ENCODE data around the gene EDEM1. TPM values are rescaled to one million over a fixed set of nuclear protein-coding genes. Genes with fewer than 3 reads are reported as not detected.
"Not testable (repeated sequence)": the region's sequence is repeated elsewhere in the genome, so short reads cannot be mapped to it uniquely, and the experiment has no call there.

The EDEM1 gene
- total RNA-seq, 1 donor from 2014 or later = 16.3 TPM

GRCh38 chr3:5238545-5238944 lies 51.0 kb downstream of the EDEM1 start:
- H3K27me3 Mint-ChIP-seq (ENCODE audit: unreplicated experiment) = no peaks in the 10 kb centered on the region
- H3K9me3 Mint-ChIP-seq (ENCODE audit: unreplicated experiment) = peaks cover 8% of the 10 kb centered on the region
- TF ChIP-seq CTCF (IDR thresholded peaks at IDR 0.05; ENCODE audit: partially characterized antibody, unreplicated experiment) = no peak
- no peak overlapping the region for H3K27ac Mint-ChIP-seq (ENCODE audit: unreplicated experiment)
- no peak for DNase-seq
- H3K4me3 Mint-ChIP-seq (ENCODE audit: unreplicated experiment) = no peak overlapping the region
- no peaks in the 10 kb centered on the region for H3K36me3 Mint-ChIP-seq (ENCODE audit: unreplicated experiment)
- no peaks in the 10 kb centered on the region for H3K4me1 Mint-ChIP-seq (ENCODE audit: low read depth, unreplicated experiment)

GRCh38 chr3:5239602-5240001 lies 52.1 kb downstream of the EDEM1 start:
- Mint-ChIP-seq H3K36me3 (ENCODE audit: unreplicated experiment) (no peaks in the 10 kb centered on the region), H3K4me3 (ENCODE audit: unreplicated experiment) (no peak overlapping the region), H3K27me3 (ENCODE audit: unreplicated experiment) (peaks cover 2% of the 10 kb centered on the region), H3K27ac (ENCODE audit: unreplicated experiment) (no peak overlapping the region), H3K9me3 (ENCODE audit: unreplicated experiment) (peaks cover 13% of the 10 kb centered on the region), H3K4me1 (ENCODE audit: low read depth, unreplicated experiment) (no peaks in the 10 kb centered on the region)
- TF ChIP-seq CTCF (IDR thresholded peaks at IDR 0.05; ENCODE audit: partially characterized antibody, unreplicated experiment) = no peak
- DNase-seq = no peak

- Mint-ChIP-seq H3K4me1 (ENCODE audit: low read depth, unreplicated experiment) (no peaks in the 10 kb centered on the region), H3K4me3 (ENCODE audit: unreplicated experiment) (no peak overlapping the region), H3K27ac (ENCODE audit: unreplicated experiment) (no peak overlapping the region), H3K9me3 (ENCODE audit: unreplicated experiment) (peaks cover 12% of the 10 kb centered on the region), H3K36me3 (ENCODE audit: unreplicated experiment) (peaks cover 4% of the 10 kb centered on the region), H3K27me3 (ENCODE audit: unreplicated experiment) (peaks cover 2% of the 10 kb centered on the region)
- DNase-seq = no peak
- no peak for TF ChIP-seq CTCF (IDR thresholded peaks at IDR 0.05; ENCODE audit: partially characterized antibody, unreplicated experiment)
These were observed 53.2 kb downstream of the EDEM1 start for GRCh38 chr3:5240740-5241139.

- not testable (repeated sequence) for H3K36me3 Mint-ChIP-seq (ENCODE audit: unreplicated experiment); H3K4me1 Mint-ChIP-seq (ENCODE audit: low read depth, unreplicated experiment); H3K4me3 Mint-ChIP-seq (ENCODE audit: unreplicated experiment); DNase-seq; H3K27me3 Mint-ChIP-seq (ENCODE audit: unreplicated experiment)
- peaks cover 12% of the 10 kb centered on the region for H3K9me3 Mint-ChIP-seq (ENCODE audit: unreplicated experiment)
- H3K27ac Mint-ChIP-seq (ENCODE audit: unreplicated experiment) = peak overlapping the region; percentile 64
These were observed 55.3 kb downstream of the EDEM1 start for GRCh38 chr3:5242785-5243184.

- Mint-ChIP-seq H3K4me3 (ENCODE audit: unreplicated experiment) (no peak overlapping the region), H3K36me3 (ENCODE audit: unreplicated experiment) (peaks cover 4% of the 10 kb centered on the region), H3K27ac (ENCODE audit: unreplicated experiment) (no peak overlapping the region), H3K27me3 (ENCODE audit: unreplicated experiment) (peaks cover 2% of the 10 kb centered on the region), H3K4me1 (ENCODE audit: low read depth, unreplicated experiment) (no peaks in the 10 kb centered on the region), H3K9me3 (ENCODE audit: unreplicated experiment) (peaks cover 12% of the 10 kb centered on the region)
- TF ChIP-seq CTCF (IDR thresholded peaks at IDR 0.05; ENCODE audit: partially characterized antibody, unreplicated experiment) = no peak
- DNase-seq = no peak
These were observed 58.4 kb downstream of the EDEM1 start for GRCh38 chr3:5245927-5246326.

GRCh38 chr3:5248822-5249221 lies 61.3 kb downstream of the EDEM1 start:
- Mint-ChIP-seq H3K36me3 (ENCODE audit: unreplicated experiment) (peaks cover 4% of the 10 kb centered on the region), H3K9me3 (ENCODE audit: unreplicated experiment) (peaks cover 4% of the 10 kb centered on the region), H3K27me3 (ENCODE audit: unreplicated experiment) (peaks cover 2% of the 10 kb centered on the region), H3K4me3 (ENCODE audit: unreplicated experiment) (no peak overlapping the region), H3K27ac (ENCODE audit: unreplicated experiment) (no peak overlapping the region), H3K4me1 (ENCODE audit: low read depth, unreplicated experiment) (no peaks in the 10 kb centered on the region)
- TF ChIP-seq CTCF (IDR thresholded peaks at IDR 0.05; ENCODE audit: partially characterized antibody, unreplicated experiment) = no peak
- DNase-seq = no peak

All from glutamatergic neuron (in vitro differentiated cells).